Smooth muscle cell (in vitro differentiated cells): ENCODE results near the gene NPTX1. TPM values are rescaled to one million over a fixed set of nuclear protein-coding genes. Genes with fewer than 3 reads are reported as not detected.

ENCODE experiments used
- DNase-seq: peaks from one replicate; lab custom pipeline; 2025; ENCODE audit not compliant: unreplicated experiment; lab: John Stamatoyannopoulos, UW
- H2AFZ ChIP-seq: fragments of 200-600 bp; sonication (generic); 2 replicates; pipeline ENCODE4 v1.6.0; 2016; ENCODE audit warnings: antibody characterized with exemption, low read depth, mild to moderate bottlenecking
- H3F3A ChIP-seq: fragments of 200-600 bp; sonication (generic); 2 replicates; pipeline ENCODE4 v1.6.0; 2017; ENCODE audit warnings: antibody characterized with exemption, low read depth
- H3K27ac ChIP-seq: fragments of 200-600 bp; sonication (generic); 2 replicates; pipeline ENCODE4 v1.5.1; 2016; ENCODE audit warnings: low read depth, mild to moderate bottlenecking
- H3K27me3 ChIP-seq: fragments of 200-600 bp; sonication (generic); 2 replicates; pipeline ENCODE4 v1.6.1; 2016; ENCODE audit warnings: low read depth, mild to moderate bottlenecking
- H3K36me3 ChIP-seq: fragments of 200-600 bp; sonication (generic); 2 replicates; pipeline ENCODE4 v1.5.1; 2016; ENCODE audit warnings: low read depth
- H3K4me1 ChIP-seq: fragments of 200-600 bp; sonication (generic); 2 replicates; pipeline ENCODE4 v1.5.1; 2016; ENCODE audit warnings: low read depth
- H3K4me2 ChIP-seq: fragments of 200-600 bp; sonication (generic); 2 replicates; pipeline ENCODE4 v1.6.0; 2016; ENCODE audit warnings: mild to moderate bottlenecking
- H3K4me3 ChIP-seq: fragments of 200-600 bp; sonication (generic); 2 replicates; pipeline ENCODE4 v1.5.1; 2016; ENCODE audit warnings: mild to moderate bottlenecking
- H3K79me2 ChIP-seq: fragments of 200-600 bp; sonication (generic); 2 replicates; pipeline ENCODE4 v1.6.0; 2016; ENCODE audit warnings: low read depth, mild to moderate bottlenecking
- H3K9ac ChIP-seq: fragments of 200-600 bp; sonication (generic); 2 replicates; pipeline ENCODE4 v1.6.0; 2016; ENCODE audit warnings: low read depth
- H3K9me3 ChIP-seq: fragments of 200-600 bp; sonication (generic); replicated peaks from 2 replicates; pipeline ENCODE4 v1.5.1; 2016; ENCODE audit warnings: low read depth
- H4K20me1 ChIP-seq: fragments of 200-600 bp; sonication (generic); 2 replicates; pipeline ENCODE4 v1.6.0; 2016; ENCODE audit warnings: low read depth
- CTCF ChIP-seq: fragments of 200-600 bp; sonication (generic); IDR thresholded peaks from 2 replicates; pipeline ENCODE4 v1.5.1; 2017; ENCODE audit warnings: borderline replicate concordance, mild to moderate bottlenecking, antibody characterized with exemption; ENCODE audit not compliant: insufficient read depth, poor library complexity, severe bottlenecking
- WGBS: methylation state at CpG from one replicate; pipeline ENCODE4 v1.1.7; 2016; ENCODE audit warnings: low lambda C conversion rate; 5-methylcytosine and 5-hydroxymethylcytosine counted together
- polyA plus RNA-seq: library from polyadenylated mRNA; unstranded; fragments of >200 nt; fragmentation: Nextera tagmentation; extraction: Ambion mirVana; gene quantifications from 2 replicates; pipeline ENCODE4 v1.2.1, GENCODE V29; 2016
- total RNA-seq: library from RNA; depleted of rRNA; stranded (reverse); fragments of >200 nt; gene quantifications from 2 replicates; pipeline ENCODE4 v1.2.3, GENCODE V29; 2014

NPTX1 gene
- total and polyA plus RNA-seq, 2 experiments from 2014 or later: 1.8 to 5.9 TPM

- no peaks in the 10 kb centered on the region for H3F3A ChIP-seq
- H2AFZ ChIP-seq: no peak overlapping the region
- H3K27me3 ChIP-seq: peaks cover 60% of the 10 kb centered on the region
Measured at GRCh38 chr17:80486692-80487091, 10.3 kb upstream of the NPTX1 start.

GRCh38 chr17:80485846-80486245 lies 9.4 kb upstream of the NPTX1 start:
- H3K27ac ChIP-seq: no peak overlapping the region
- no peak for TF ChIP-seq CTCF
- H3K9me3 ChIP-seq: no peaks in the 10 kb centered on the region
- no peak for DNase-seq
- no peaks in the 10 kb centered on the region for H3K79me2 ChIP-seq
- no peak overlapping the region for H2AFZ ChIP-seq
- peaks cover 65% of the 10 kb centered on the region for H3K27me3 ChIP-seq
- WGBS: 83% methylated on average over 10 of the region's 10 CpGs
- no peak overlapping the region for H3K4me2 ChIP-seq
- H3K36me3 ChIP-seq: no peaks in the 10 kb centered on the region
- H3K9ac ChIP-seq: no peak overlapping the region
- H3K4me3 ChIP-seq: no peak overlapping the region
- H3F3A ChIP-seq: no peaks in the 10 kb centered on the region
- no peaks in the 10 kb centered on the region for H4K20me1 ChIP-seq
- H3K4me1 ChIP-seq: no peaks in the 10 kb centered on the region

More at GRCh38 chr17:80486692-80487091, 10.3 kb upstream of the NPTX1 start:
- Histone ChIP-seq H3K4me3 (no peak overlapping the region), H3K36me3 (no peaks in the 10 kb centered on the region), H3K9me3 (no peaks in the 10 kb centered on the region), H3K9ac (no peak overlapping the region), H3K27ac (no peak overlapping the region), H3K4me1 (peaks cover 8% of the 10 kb centered on the region), H4K20me1 (no peaks in the 10 kb centered on the region), H3K79me2 (no peaks in the 10 kb centered on the region), H3K4me2 (no peak overlapping the region)
- no peak for TF ChIP-seq CTCF
- no peak for DNase-seq
- WGBS: 76% methylated on average over 17 of the region's 17 CpGs

GRCh38 chr17:80482555-80483308 lies 6.3 kb upstream of the NPTX1 start:
- Histone ChIP-seq H3K4me1 (peaks cover 10% of the 10 kb centered on the region), H3F3A (no peaks in the 10 kb centered on the region), H3K36me3 (no peaks in the 10 kb centered on the region), H3K9ac (no peak overlapping the region), H3K27ac (no peak overlapping the region), H2AFZ (no peak overlapping the region), H3K9me3 (no peaks in the 10 kb centered on the region), H3K27me3 (peaks cover 86% of the 10 kb centered on the region), H4K20me1 (no peaks in the 10 kb centered on the region), H3K4me2 (no peak overlapping the region), H3K4me3 (no peak overlapping the region), H3K79me2 (no peaks in the 10 kb centered on the region)
- no peak for TF ChIP-seq CTCF
- WGBS: 84% methylated on average over 13 of the region's 16 CpGs
- DNase-seq: no peak

GRCh38 chr17:80482058-80482318 lies 5.6 kb upstream of the NPTX1 start:
- Histone ChIP-seq H3K4me1 (peaks cover 14% of the 10 kb centered on the region), H4K20me1 (peaks cover 2% of the 10 kb centered on the region), H3F3A (no peaks in the 10 kb centered on the region), H2AFZ (no peak overlapping the region), H3K27me3 (peaks cover 86% of the 10 kb centered on the region), H3K9me3 (no peaks in the 10 kb centered on the region), H3K4me3 (no peak overlapping the region), H3K27ac (no peak overlapping the region), H3K79me2 (no peaks in the 10 kb centered on the region), H3K4me2 (no peak overlapping the region), H3K9ac (no peak overlapping the region), H3K36me3 (no peaks in the 10 kb centered on the region)
- no peak for DNase-seq
- TF ChIP-seq CTCF: no peak
- 95% methylated on average over 4 of the region's 4 CpGs for WGBS
